ENCODE data around the gene LCN9.
"Not testable (repeated sequence)": the region's sequence is repeated elsewhere in the genome, so short reads cannot be mapped to it uniquely, and the experiment has no call there.

Gene LCN9

GRCh38 chr9:135620558-135620957, 42.6 kb upstream of the LCN9 start:
- Histone ChIP-seq H3K27ac (no peak overlapping the region), H3K4me3 (ENCODE audit: low read depth in 1 of 2, low read length in 1 of 2) (no peak overlapping the region), H3K9me3 (no peaks in the 10 kb centered on the region), H3K36me3 (no peaks in the 10 kb centered on the region), H3K4me1 (ENCODE audit: control insufficient read depth in 1 of 2, insufficient read depth in 1 of 2, low read depth in 1 of 2, low read length in 1 of 2) (no peaks in the 10 kb centered on the region), H3K27me3 (no peaks in the 10 kb centered on the region)
- TF ChIP-seq, protein P1, sequence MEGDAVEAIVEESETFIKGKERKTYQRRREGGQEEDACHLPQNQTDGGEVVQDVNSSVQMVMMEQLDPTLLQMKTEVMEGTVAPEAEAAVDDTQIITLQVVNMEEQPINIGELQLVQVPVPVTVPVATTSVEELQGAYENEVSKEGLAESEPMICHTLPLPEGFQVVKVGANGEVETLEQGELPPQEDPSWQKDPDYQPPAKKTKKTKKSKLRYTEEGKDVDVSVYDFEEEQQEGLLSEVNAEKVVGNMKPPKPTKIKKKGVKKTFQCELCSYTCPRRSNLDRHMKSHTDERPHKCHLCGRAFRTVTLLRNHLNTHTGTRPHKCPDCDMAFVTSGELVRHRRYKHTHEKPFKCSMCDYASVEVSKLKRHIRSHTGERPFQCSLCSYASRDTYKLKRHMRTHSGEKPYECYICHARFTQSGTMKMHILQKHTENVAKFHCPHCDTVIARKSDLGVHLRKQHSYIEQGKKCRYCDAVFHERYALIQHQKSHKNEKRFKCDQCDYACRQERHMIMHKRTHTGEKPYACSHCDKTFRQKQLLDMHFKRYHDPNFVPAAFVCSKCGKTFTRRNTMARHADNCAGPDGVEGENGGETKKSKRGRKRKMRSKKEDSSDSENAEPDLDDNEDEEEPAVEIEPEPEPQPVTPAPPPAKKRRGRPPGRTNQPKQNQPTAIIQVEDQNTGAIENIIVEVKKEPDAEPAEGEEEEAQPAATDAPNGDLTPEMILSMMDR (IDR thresholded peaks at IDR 0.05) = no peak

DNA sequence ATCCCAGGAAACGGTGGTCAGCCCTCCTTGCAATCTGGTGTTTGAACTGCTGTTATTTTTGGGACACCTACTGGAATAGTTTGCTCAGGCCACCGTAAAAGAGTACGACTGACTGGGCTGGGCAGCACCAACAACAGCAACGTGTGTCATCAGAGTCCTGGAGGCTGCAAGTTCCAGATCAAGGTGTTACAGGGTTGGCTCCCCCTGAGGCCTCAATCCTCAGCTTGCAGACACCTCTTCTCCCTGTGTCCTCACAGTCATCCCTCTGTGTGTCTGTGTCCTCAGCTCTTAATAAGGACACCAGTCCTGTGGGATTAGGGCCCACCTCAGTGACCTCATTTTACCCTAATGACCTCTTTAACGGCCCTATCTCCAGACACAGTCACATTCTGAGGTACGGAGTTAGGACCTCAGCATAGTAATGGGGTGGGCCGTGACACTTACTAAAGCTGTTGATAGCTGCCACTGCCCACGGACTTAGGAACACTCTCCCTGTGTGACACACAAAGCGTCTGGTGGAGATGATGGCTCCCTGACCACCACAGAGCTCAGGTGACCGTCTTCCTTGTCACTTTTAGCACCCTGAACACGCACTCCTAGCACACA, 40.6 kb upstream of the LCN9 start:
- H3K4me1 ChIP-seq (ENCODE audit: control insufficient read depth in 1 of 2, insufficient read depth in 1 of 2, low read depth in 1 of 2, low read length in 1 of 2) = no peaks in the 10 kb centered on the region
- H3K27ac ChIP-seq = no peak overlapping the region
- no peak overlapping the region for H3K4me3 ChIP-seq (ENCODE audit: low read depth in 1 of 2, low read length in 1 of 2)

DNA sequence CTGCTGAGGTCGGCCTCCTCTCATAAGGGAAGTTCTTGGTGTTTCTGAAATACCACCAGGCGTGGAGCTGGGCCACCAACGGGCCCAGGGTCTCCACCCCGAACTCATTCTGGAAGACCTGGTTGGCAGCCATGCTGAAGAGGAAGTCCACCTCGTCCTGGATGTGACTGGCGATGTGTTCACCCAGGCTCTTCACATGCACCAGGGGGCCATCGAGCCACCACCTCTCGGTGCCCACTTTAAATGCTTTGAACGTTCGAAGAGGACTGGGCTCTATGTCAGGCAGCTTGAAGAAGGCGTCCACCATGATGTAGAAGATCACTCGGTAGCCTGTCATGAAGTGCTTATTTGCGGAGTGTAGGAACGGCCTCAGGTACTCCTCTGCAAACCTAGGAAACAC, 38.8 kb upstream of the LCN9 start:
- TF ChIP-seq, protein P1 (IDR thresholded peaks at IDR 0.05) = no peak
- Histone ChIP-seq H3K27ac (no peak overlapping the region), H3K27me3 (no peaks in the 10 kb centered on the region), H3K4me1 (ENCODE audit: control insufficient read depth in 1 of 2, insufficient read depth in 1 of 2, low read depth in 1 of 2, low read length in 1 of 2) (no peaks in the 10 kb centered on the region), H3K4me3 (ENCODE audit: low read depth in 1 of 2, low read length in 1 of 2) (no peak overlapping the region), H3K36me3 (no peaks in the 10 kb centered on the region), H3K9me3 (no peaks in the 10 kb centered on the region)

More for the DNA sequence above, 40.6 kb upstream of the LCN9 start:
- no peaks in the 10 kb centered on the region for H3K9me3 ChIP-seq
- TF ChIP-seq, protein P1 (IDR thresholded peaks at IDR 0.05) = no peak
- H3K27me3 ChIP-seq = no peaks in the 10 kb centered on the region
- H3K36me3 ChIP-seq = no peaks in the 10 kb centered on the region

GRCh38 chr9:135632841-135633240, 30.3 kb upstream of the LCN9 start:
- TF ChIP-seq, protein P1 (IDR thresholded peaks at IDR 0.05) = no peak
- Histone ChIP-seq H3K9me3 (no peaks in the 10 kb centered on the region), H3K4me1 (ENCODE audit: control insufficient read depth in 1 of 2, insufficient read depth in 1 of 2, low read depth in 1 of 2, low read length in 1 of 2) (no peaks in the 10 kb centered on the region), H3K4me3 (ENCODE audit: low read depth in 1 of 2, low read length in 1 of 2) (no peak overlapping the region), H3K27ac (no peak overlapping the region), H3K36me3 (no peaks in the 10 kb centered on the region), H3K27me3 (peaks cover 7% of the 10 kb centered on the region)

GRCh38 chr9:135636930-135637530, 26.1 kb upstream of the LCN9 start:
- H3K9me3 ChIP-seq; H3K27ac ChIP-seq; H3K27me3 ChIP-seq; H3K4me3 ChIP-seq (ENCODE audit: low read depth in 1 of 2, low read length in 1 of 2); H3K4me1 ChIP-seq (ENCODE audit: control insufficient read depth in 1 of 2, insufficient read depth in 1 of 2, low read depth in 1 of 2, low read length in 1 of 2); H3K36me3 ChIP-seq: not testable (repeated sequence)

DNA sequence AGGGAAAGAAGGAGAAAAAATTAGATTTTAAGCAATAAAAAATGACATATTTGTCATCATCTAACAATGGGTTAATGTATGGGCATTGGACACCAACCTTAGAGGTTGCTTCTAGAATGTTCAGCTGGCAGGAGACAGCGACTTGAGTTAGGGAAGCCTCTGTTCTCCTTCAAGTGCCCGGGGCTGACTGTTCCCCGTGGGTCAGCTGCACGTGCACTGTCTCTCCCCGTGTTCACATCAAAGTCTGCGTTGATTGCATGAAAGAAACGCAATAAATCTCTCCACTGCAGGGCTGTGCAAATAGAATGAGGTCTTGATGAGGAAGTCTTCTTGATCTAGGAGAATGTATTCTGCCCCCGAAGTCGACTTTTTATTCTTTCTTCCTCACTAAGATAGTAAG, 23.9 kb upstream of the LCN9 start, which contains the start of gene GLT6D1:
Gene GLT6D1, minus strand, starts transcription at position 345 of the 400 bp plus-strand sequence. CDS start 353 bp downstream, outside the sequence.
- TF ChIP-seq, protein P1 (IDR thresholded peaks at IDR 0.05) = no peak
- H3K4me1 ChIP-seq (ENCODE audit: control insufficient read depth in 1 of 2, insufficient read depth in 1 of 2, low read depth in 1 of 2, low read length in 1 of 2) = no peaks in the 10 kb centered on the region
- H3K4me3 ChIP-seq (ENCODE audit: low read depth in 1 of 2, low read length in 1 of 2) = no peak within 1 kb of the TSS
- no peaks in the 10 kb centered on the region for H3K27me3 ChIP-seq
- no peaks in the 10 kb centered on the region for H3K9me3 ChIP-seq
- no peaks in the 10 kb centered on the region for H3K36me3 ChIP-seq
- H3K27ac ChIP-seq = no peak within 1 kb of the TSS
